HEK293T (cell line): ENCODE results near the gene AP3S2.

Experiments used
- BHLHE40 ChIP-seq: fragments of 450-650 bp; IDR thresholded peaks from 2 replicates; pipeline ENCODE4 v1.6.1; 2016; ENCODE audit warnings: mild to moderate bottlenecking, moderate library complexity, borderline replicate concordance
- FOXA1 ChIP-seq: fragments of 450-650 bp; IDR thresholded peaks from 2 replicates; pipeline ENCODE4 v1.6.1; 2016; ENCODE audit warnings: mild to moderate bottlenecking
- FOXM1 ChIP-seq: fragments of 450-650 bp; IDR thresholded peaks from 2 replicates; pipeline ENCODE4 v1.6.1; 2017; ENCODE audit warnings: mild to moderate bottlenecking, borderline replicate concordance
- LEF1 ChIP-seq: fragments of 450-650 bp; IDR thresholded peaks from 2 replicates; pipeline ENCODE4 v1.6.1; 2017; ENCODE audit warnings: mild to moderate bottlenecking, borderline replicate concordance
- PKNOX1 ChIP-seq: fragments of 450-650 bp; IDR thresholded peaks from 2 replicates; pipeline ENCODE4 v1.6.1; 2016
- SP1 ChIP-seq: fragments of 450-650 bp; IDR thresholded peaks from 2 replicates; pipeline ENCODE4 v1.6.1; 2017
- TARDBP ChIP-seq: fragments of 450-650 bp; IDR thresholded peaks from 2 replicates; pipeline ENCODE4 v1.6.1; 2016

GRCh38 chr15:89912674-89913396, 19.0 kb upstream of the AP3S2 start, which contains the start of gene ARPIN:
- TF ChIP-seq SP1 (no peak), PKNOX1 (no peak), LEF1 (no peak), TARDBP (no peak), BHLHE40 (no peak), FOXM1 (no peak), FOXA1 (no peak)
